IPS DF 4.7 (cell line): ENCODE measurements around the gene STK11.
"Not testable (repeated sequence)": the region's sequence is repeated elsewhere in the genome, so short reads cannot be mapped to it uniquely, and the experiment has no call there.

Experiments used
- DNase-seq: peaks from one replicate; pipeline ENCODE4 v3.0.0-alpha.2; 2013; ENCODE audit warnings: low spot score; ENCODE audit errors: extremely low read depth

STK11 gene

DNA sequence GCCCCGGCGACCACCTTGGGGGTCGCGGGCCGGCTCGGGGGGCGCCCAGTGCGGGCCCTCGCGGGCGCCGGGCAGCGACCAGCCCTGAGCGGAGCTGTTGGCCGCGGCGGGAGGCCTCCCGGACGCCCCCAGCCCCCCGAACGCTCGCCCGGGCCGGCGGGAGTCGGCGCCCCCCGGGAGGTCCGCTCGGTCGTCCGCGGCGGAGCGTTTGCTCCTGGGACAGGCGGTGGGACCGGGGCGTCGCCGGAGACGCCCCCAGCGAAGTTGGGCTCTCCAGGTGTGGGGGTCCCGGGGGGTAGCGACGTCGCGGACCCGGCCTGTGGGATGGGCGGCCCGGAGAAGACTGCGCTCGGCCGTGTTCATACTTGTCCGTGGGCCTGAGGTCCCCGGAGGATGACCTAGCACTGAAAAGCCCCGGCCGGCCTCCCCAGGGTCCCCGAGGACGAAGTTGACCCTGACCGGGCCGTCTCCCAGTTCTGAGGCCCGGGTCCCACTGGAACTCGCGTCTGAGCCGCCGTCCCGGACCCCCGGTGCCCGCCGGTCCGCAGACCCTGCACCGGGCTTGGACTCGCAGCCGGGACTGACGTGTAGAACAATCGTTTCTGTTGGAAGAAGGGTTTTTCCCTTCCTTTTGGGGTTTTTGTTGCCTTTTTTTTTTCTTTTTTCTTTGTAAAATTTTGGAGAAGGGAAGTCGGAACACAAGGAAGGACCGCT is 729 bp downstream of the STK11 start:
- no peak for DNase-seq

DNA sequence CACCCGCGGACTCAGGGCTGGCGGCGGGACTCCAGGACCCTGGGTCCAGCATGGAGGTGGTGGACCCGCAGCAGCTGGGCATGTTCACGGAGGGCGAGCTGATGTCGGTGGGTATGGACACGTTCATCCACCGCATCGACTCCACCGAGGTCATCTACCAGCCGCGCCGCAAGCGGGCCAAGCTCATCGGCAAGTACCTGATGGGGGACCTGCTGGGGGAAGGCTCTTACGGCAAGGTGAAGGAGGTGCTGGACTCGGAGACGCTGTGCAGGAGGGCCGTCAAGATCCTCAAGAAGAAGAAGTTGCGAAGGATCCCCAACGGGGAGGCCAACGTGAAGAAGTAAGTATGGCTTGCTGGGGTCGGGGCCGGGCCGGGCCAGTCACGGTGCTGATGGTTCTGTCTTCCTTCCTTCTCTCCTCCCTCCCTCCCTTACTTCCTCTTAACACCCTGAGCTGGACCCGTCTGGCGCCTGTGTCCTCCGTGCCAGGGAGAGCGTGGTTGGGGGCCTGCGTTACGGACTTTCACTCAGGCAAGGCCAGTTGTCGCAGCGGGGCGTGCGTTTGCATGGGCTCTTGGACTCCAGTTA is 1.4 kb downstream of the STK11 start:
- DNase-seq, result no peak

GRCh38 chr19:1208830-1209229 is 3.3 kb downstream of the STK11 start:
- not testable (repeated sequence) for DNase-seq

GRCh38 chr19:1210227-1210538 is 4.6 kb downstream of the STK11 start:
- DNase-seq, result no peak

- DNase-seq, result no peak
These were observed 6.1 kb downstream of the STK11 start for GRCh38 chr19:1211494-1212234.

GRCh38 chr19:1213391-1214286 is 8.1 kb downstream of the STK11 start:
- no peak for DNase-seq

GRCh38 chr19:1214299-1214861 is 8.8 kb downstream of the STK11 start:
- DNase-seq, result no peak

GRCh38 chr19:1214862-1215731 is 9.5 kb downstream of the STK11 start:
- DNase-seq, result no peak

DNA sequence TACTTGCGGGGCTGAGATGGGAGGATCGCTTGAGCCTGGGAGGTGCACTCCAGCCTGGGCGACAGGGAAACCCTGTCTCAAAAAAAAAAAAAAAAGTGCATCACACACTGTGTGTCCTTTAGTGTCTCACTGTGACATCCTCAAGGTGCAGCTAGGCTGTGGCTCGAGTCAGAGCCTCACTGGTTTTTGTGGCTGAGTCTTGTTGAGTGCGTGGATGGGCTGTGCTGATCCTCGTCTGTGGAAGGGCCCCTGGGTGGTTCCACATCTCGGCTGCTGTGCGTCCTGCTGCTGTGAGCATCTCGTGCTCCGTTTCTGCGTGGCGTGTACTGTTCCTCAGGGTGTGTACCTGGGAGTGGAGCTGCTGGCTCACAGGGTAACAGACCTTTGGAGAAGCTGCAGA is 11.2 kb downstream of the STK11 start:
- no peak for DNase-seq

DNA sequence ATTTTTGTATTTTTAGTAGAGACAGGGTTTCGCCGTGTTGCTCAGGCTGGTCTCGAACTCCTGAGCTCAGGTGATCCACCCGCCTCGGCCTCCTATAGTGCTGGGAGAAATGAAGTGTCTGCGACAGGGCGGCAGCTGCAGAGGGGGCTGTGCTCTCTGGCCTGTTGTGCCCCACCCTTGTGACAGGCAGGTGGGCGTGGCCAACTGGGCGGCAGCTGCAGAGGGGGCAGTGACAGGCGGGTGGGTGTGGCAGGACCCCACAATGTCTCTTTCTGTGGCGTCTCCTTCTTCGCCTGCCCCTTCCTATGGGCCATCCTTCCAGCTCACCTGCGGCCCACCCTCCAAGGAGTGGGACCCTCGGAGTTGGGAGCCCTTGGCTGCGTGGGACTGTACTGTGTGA is 11.8 kb downstream of the STK11 start:
- no peak for DNase-seq

GRCh38 chr19:1218751-1219567 is 13.4 kb downstream of the STK11 start:
- no peak for DNase-seq

GRCh38 chr19:1219786-1220476 is 14.4 kb downstream of the STK11 start:
- no peak for DNase-seq

DNA sequence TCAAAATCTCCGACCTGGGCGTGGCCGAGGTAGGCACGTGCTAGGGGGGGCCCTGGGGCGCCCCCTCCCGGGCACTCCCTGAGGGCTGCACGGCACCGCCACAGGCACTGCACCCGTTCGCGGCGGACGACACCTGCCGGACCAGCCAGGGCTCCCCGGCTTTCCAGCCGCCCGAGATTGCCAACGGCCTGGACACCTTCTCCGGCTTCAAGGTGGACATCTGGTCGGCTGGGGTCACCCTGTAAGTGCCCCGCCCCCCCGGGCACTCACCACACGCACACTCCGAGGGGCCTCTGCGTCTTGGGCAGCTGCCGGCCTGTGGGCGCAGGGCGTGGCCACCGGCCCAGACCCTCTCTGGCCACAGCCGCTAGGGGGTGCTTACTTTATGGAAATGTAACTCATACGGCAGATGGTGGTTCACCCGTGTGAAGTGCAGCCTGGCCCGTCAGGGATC is 14.9 kb downstream of the STK11 start:
- no peak for DNase-seq

DNA sequence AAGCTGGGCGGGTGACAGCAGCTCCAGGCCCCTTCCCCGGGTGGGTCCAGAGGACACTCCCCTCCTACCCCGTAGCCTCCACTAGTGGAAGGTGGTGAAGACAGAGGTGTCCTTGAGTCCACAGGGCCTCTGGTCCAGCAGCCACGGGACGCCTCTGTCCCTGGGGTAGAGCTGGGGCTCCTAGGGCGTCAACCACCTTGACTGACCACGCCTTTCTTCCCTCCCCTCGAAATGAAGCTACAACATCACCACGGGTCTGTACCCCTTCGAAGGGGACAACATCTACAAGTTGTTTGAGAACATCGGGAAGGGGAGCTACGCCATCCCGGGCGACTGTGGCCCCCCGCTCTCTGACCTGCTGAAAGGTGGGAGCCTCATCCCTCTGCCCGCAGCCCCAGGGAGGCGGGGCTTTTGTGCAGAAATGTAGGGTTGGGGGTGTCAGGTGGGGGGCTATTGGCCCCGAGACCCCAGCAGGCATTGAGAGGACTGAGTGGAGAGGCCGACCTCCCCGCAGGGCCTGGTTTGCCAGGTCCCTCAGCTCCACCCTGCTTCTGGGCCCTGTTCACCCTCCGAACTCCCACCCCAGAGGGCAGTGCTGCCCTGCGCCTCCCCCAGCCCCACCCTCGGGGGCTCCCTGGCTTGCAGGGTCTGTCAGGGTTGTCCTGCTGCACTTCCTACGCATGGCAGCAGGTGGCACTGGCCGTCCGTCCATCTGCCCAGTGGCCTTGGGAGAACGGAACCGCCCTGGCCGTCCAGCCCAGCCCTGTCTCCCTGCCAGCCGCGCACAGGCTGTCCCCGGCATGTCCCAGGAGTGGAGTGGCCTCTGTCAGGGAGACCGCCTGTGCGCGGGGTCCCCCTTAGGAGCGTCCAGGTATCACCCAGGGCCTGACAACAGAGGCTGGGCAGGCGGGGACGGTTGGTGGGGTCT is 15.7 kb downstream of the STK11 start:
- no peak for DNase-seq

DNA sequence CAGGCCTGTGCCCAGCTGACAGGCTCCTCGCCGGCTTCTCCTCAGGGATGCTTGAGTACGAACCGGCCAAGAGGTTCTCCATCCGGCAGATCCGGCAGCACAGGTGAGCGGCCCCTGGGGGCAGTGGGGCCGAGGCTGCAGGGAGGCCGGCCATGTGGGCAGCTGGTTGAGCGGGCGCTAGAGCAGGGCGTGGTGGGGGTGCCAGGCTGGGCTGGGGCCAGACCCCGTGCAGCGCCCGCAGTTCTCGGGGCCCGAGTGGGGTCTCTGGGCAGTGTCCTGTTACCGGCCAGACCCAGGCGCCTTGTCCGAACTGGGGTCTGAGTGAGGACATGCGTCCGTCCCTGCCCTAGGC is 16.3 kb downstream of the STK11 start:
- no peak for DNase-seq

DNA sequence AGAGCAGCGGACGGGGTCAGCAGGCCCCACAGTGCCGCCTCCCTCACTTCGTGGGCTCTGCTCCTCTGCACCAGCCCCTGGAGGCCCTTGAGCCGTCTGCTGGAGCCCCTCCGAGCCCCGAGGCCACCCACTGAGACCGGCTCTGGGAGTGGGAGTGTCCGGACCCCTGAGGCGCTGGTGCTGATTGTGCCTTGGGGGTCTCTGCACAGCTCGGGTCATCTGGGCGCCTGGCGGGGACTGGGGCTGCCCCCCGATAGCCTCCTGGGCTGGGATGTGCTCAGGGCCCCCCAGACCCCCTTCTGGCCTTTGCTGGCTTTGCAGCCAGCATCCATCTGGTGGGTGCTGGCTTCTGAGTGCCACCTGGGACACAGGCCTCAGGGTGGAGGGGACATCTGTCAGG is 16.8 kb downstream of the STK11 start:
- no peak for DNase-seq

DNA sequence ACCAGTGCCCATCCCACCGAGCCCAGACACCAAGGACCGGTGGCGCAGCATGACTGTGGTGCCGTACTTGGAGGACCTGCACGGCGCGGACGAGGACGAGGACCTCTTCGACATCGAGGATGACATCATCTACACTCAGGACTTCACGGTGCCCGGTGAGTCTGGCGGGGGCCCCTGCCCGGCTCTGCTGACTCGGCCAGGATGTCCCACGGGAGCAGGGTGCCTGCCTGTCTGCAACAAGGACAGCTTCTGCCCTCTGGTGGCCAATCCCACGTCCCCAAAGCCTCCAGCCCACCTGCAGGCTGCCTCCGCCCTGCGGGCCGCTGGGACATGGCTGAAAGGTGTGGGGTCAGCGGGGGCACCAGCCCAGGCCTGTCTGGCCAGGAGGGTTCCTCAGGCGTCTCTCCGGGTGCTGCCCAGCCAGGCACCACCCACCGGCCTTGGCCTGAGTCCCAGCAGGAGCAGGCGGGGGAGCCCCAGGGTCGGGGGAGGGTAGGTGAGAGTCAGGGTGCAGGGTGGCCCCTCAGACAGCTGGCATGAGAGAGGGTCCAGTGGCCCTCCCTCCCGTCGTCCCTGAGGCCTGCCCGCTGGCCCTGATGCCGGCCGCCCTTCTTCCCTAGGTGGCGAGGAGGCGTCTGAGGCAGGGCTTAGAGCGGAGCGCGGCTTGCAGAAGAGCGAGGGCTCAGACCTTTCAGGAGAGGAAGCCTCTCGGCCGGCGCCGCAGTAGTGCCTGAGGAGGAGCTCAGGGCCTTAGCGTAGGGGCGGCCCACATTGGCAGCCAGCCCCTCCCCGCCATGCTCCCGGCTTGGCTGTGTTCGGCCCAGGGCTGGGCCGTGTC is 17.7 kb downstream of the STK11 start:
- DNase-seq, result no peak
